OCI-LY7 (cell line): ENCODE results near the gene RBM23. TPM values are rescaled to one million over a fixed set of nuclear protein-coding genes. Genes with fewer than 3 reads are reported as not detected.

Experiments
- BruUV-seq: library from RNA; stranded (reverse); fragments of 400-500 nt; replicated peaks from 2 replicates; lab custom pipeline; 2021; lab: Mats Ljungman, UMichigan
- CTCF ChIA-PET: fragments of 300-600 bp; sonication (Branson Sonifier 250); formaldehyde crosslinking; loops from one replicate; lab custom pipeline; 2022; ENCODE audit warnings: antibody characterized with exemption; ENCODE audit not compliant: unreplicated experiment; lab: Charles Lee
- POLR2A ChIA-PET: fragments of 300-600 bp; sonication (Branson Sonifier 250); formaldehyde crosslinking; loops from one replicate; lab custom pipeline; 2022; ENCODE audit warnings: antibody characterized with exemption; lab: Charles Lee
- DNase-seq: peaks from one replicate; pipeline ENCODE4 v3.0.0-alpha.2; 2015; ENCODE audit warnings: low spot score
- H2AFZ ChIP-seq: fragments of 200-600 bp; sonication (generic), shearing (Covaris generic); 2 replicates; pipeline ENCODE4 v1.6.1; 2014; ENCODE audit warnings: mild to moderate bottlenecking, antibody characterized with exemption, low read length, moderate library complexity
- H3K27ac ChIP-seq: fragments of 200-600 bp; sonication (generic); 2 replicates; pipeline ENCODE4 v1.5.1; 2014; ENCODE audit warnings: mixed run types, low read depth, mild to moderate bottlenecking, moderate library complexity, low read length, inconsistent platforms; ENCODE audit not compliant: poor library complexity, severe bottlenecking
- H3K36me3 ChIP-seq: fragments of 200-600 bp; sonication (generic); 2 replicates; pipeline ENCODE4 v1.6.1; 2014; ENCODE audit warnings: mild to moderate bottlenecking, antibody characterized with exemption, low read length, moderate library complexity, mixed read lengths; ENCODE audit not compliant: insufficient read depth
- H3K4me1 ChIP-seq: fragments of 200-600 bp; sonication (generic); 2 replicates; pipeline ENCODE4 v1.5.1; 2014; ENCODE audit warnings: mild to moderate bottlenecking, low read length; ENCODE audit not compliant: insufficient read depth, poor library complexity, severe bottlenecking
- H3K4me2 ChIP-seq: fragments of 200-600 bp; sonication (generic); 2 replicates; pipeline ENCODE4 v1.6.1; 2014; ENCODE audit warnings: mild to moderate bottlenecking, low read length
- H3K4me3 ChIP-seq: fragments of 200-600 bp; sonication (generic); 2 replicates; pipeline ENCODE4 v1.5.1; 2014; ENCODE audit warnings: mild to moderate bottlenecking, low read depth, low read length; ENCODE audit not compliant: poor library complexity, severe bottlenecking
- H3K79me2 ChIP-seq: fragments of 200-600 bp; sonication (generic); 2 replicates; pipeline ENCODE4 v1.6.1; 2016; ENCODE audit warnings: low read depth, mild to moderate bottlenecking, low read length, moderate library complexity, mixed read lengths; ENCODE audit not compliant: insufficient read depth
- H3K9me2 ChIP-seq: fragments of 200-600 bp; sonication (generic); 2 replicates; pipeline ENCODE4 v1.6.1; 2016; ENCODE audit warnings: mild to moderate bottlenecking, low read length, mixed read lengths; ENCODE audit not compliant: insufficient read depth
- H3K9me3 ChIP-seq: fragments of 200-600 bp; sonication (generic); 2 replicates; pipeline ENCODE4 v1.6.1; 2014; ENCODE audit warnings: mild to moderate bottlenecking, mixed run types, low read length, mixed read lengths
- H4K20me1 ChIP-seq: fragments of 200-600 bp; sonication (generic); 2 replicates; pipeline ENCODE4 v1.6.1; 2014; ENCODE audit warnings: mild to moderate bottlenecking, antibody characterized with exemption, low read length, moderate library complexity, mixed read lengths; ENCODE audit not compliant: insufficient read depth
- EZH2phosphoT487 ChIP-seq: fragments of 200-600 bp; sonication (generic); IDR thresholded peaks from 2 replicates; pipeline ENCODE4 v1.6.1; 2018; ENCODE audit warnings: low read depth, borderline replicate concordance, mild to moderate bottlenecking, mixed run types, antibody characterized with exemption, low read length, moderate library complexity, mixed read lengths
- intact Hi-C: fragments of 100-400 bp; cut with micrococcal nuclease; formaldehyde crosslinking; loops from one replicate; pipeline ENCODE4 v1.10.0; 2022; ENCODE audit not compliant: unreplicated experiment
- total RNA-seq, 2 experiments: library from RNA; depleted of rRNA in 1 of 2; stranded (reverse); fragments of >200 nt in 1 of 2; shearing (Covaris generic) in 1 of 2; gene quantifications; 2 replicates each; pipeline ENCODE4 v1.2.3, GENCODE V29; 2014 to 2022
- TF ChIP-seq, protein P1 (sequence below): fragments of 200-600 bp; sonication (generic); conservative IDR thresholded peaks from 2 replicates; pipeline ENCODE4 v1.5.1; 2014; ENCODE audit warnings: mild to moderate bottlenecking, antibody characterized with exemption, low read length, moderate library complexity, mixed read lengths

Gene RBM23
- total RNA-seq, 2 experiments from 2014 or later = 81.0 to 90.1 TPM

DNA sequence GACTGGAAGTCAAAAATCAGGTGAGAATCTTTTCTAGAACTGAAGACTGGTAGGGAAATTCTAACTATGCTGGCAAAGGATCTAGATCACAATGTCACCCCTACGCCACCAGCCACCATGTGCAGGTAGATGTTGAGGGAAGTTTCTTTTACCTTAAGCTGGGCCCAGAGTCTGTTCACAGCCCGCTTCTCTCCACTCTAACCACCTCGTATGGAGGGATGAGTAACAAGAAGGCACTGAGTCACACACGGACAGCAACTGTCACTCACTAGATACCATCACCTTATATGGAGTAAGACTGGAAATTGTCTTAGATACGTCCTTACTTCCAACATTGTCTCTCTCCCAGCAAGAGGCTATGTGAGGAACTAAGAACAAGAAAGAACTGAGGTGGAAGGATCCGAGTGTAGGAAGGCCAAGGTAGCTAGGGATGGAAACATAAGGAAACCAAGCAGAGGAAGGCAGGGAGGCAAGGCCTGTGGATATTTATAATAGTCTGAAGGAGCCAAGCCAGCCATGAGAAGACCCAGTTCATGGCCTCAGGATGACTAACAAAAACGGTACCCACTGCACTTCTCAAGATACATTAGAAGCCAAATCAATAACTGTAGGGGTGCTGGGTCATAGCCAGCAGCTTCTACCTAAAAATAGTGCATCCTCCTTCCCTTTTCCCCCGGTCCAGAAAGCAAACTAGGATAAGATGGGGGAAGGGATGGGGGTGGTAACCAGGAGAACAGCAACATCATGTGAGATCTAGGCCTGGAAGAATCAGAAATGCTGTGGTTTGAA, 20.5 kb downstream of the RBM23 start:
- H2AFZ ChIP-seq = no peak overlapping the region
- peaks cover 21% of the 10 kb centered on the region for H3K4me1 ChIP-seq
- DNase-seq = no peak
- intact Hi-C loops = no loop called here
- no peak for TF ChIP-seq EZH2phosphoT487
- TF ChIP-seq, protein P1, sequence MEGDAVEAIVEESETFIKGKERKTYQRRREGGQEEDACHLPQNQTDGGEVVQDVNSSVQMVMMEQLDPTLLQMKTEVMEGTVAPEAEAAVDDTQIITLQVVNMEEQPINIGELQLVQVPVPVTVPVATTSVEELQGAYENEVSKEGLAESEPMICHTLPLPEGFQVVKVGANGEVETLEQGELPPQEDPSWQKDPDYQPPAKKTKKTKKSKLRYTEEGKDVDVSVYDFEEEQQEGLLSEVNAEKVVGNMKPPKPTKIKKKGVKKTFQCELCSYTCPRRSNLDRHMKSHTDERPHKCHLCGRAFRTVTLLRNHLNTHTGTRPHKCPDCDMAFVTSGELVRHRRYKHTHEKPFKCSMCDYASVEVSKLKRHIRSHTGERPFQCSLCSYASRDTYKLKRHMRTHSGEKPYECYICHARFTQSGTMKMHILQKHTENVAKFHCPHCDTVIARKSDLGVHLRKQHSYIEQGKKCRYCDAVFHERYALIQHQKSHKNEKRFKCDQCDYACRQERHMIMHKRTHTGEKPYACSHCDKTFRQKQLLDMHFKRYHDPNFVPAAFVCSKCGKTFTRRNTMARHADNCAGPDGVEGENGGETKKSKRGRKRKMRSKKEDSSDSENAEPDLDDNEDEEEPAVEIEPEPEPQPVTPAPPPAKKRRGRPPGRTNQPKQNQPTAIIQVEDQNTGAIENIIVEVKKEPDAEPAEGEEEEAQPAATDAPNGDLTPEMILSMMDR = no peak
- no peak overlapping the region for H3K4me3 ChIP-seq
- no peaks in the 10 kb centered on the region for H3K9me3 ChIP-seq
- no TSS peak for BruUV-seq
- no peaks in the 10 kb centered on the region for H4K20me1 ChIP-seq
- peaks cover 53% of the 10 kb centered on the region for H3K36me3 ChIP-seq
- H3K79me2 ChIP-seq = no peaks in the 10 kb centered on the region
- CTCF ChIA-PET = interaction anchor here (1.7 kb wide), 1 partner anchor 27 kb away, joined by 11 read pairs; the partner anchor contains the start of gene LRP10
- POLR2A ChIA-PET = interaction anchor here (2.0 to 2.5 kb wide), 2 partner anchors 8 to 25 kb away, joined by 6 to 16 read pairs; no protein-coding TSS in a partner anchor
- H3K9me2 ChIP-seq = no peaks in the 10 kb centered on the region
- H3K4me2 ChIP-seq = no peak overlapping the region
- H3K27ac ChIP-seq = no peak overlapping the region

DNA sequence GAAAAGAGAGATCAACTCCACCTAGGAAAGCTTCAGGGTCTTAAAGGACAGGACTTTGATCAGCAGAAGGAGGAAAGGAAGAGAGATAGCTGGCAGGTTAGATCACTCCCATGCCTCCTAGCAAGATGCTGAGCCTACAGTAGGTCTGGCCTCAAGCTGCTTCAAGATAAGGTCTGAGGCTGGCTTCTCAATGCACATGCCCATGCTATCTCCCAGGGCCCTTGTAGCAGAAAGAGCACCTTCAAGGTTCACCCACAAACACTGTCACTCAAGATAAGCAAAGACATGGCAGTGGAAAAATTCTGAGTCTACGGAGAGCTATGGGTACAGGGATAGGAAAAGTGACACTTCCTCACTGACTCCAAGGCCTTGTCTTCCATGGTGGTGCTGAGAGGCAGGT, 21.6 kb downstream of the RBM23 start:
- no peaks in the 10 kb centered on the region for H3K9me2 ChIP-seq
- no peaks in the 10 kb centered on the region for H3K9me3 ChIP-seq
- no peak overlapping the region for H2AFZ ChIP-seq
- no peak overlapping the region for H3K4me3 ChIP-seq
- TF ChIP-seq, protein P1 = no peak
- no peak for TF ChIP-seq EZH2phosphoT487
- ChIA-PET CTCF (interaction anchor here (0.7 kb wide), 1 partner anchor 12 kb away, joined by 3 read pairs; no protein-coding TSS in a partner anchor), POLR2A (interaction anchor here (0.6 to 1.0 kb wide), 2 partner anchors 8 to 14 kb away, joined by 4 read pairs; partner anchors contain the start of gene REM2)
- no peak for DNase-seq
- H3K27ac ChIP-seq = no peak overlapping the region
- H3K4me1 ChIP-seq = peaks cover 32% of the 10 kb centered on the region
- no peaks in the 10 kb centered on the region for H4K20me1 ChIP-seq
- no peaks in the 10 kb centered on the region for H3K79me2 ChIP-seq
- no TSS peak for BruUV-seq
- intact Hi-C loops = no loop called here
- no peak overlapping the region for H3K4me2 ChIP-seq
- H3K36me3 ChIP-seq = peaks cover 42% of the 10 kb centered on the region
